ENCODE data around the gene A3GALT2.

The A3GALT2 gene

DNA sequence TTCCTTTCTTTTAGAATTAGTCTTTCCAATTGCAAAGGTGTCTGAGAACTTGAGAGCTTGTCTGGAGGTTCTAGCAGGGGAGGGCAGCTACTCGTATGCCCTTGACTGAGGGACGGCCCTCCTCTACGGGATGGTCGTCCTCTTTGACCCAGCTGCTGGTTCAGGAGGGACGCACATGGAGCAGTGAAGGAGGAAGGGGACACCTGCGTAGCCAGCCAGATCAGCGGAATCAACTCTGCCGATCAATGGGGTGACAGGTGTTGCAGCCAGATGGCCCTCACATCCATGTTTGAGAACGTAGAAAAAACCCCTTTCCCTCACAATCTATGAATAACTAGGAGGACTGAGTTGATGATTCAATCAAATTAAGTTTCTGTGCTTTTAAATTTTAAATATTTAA lies 15.7 kb upstream of the A3GALT2 start:
- Histone ChIP-seq H3K4me3 (no peak overlapping the region), H3K36me3 (peaks cover 88% of the 10 kb centered on the region), H4K20me1 (peaks cover 100% of the 10 kb centered on the region), H3K4me1 (peaks cover 99% of the 10 kb centered on the region), H3K27me3 (no peaks in the 10 kb centered on the region), H3K27ac (no peak overlapping the region), H3K9me3 (no peaks in the 10 kb centered on the region), H3K4me2 (no peak overlapping the region), H3K9ac (no peak overlapping the region)
- TF ChIP-seq Cebpa-rat (IDR thresholded peaks at IDR 0.05) = no peak

DNA sequence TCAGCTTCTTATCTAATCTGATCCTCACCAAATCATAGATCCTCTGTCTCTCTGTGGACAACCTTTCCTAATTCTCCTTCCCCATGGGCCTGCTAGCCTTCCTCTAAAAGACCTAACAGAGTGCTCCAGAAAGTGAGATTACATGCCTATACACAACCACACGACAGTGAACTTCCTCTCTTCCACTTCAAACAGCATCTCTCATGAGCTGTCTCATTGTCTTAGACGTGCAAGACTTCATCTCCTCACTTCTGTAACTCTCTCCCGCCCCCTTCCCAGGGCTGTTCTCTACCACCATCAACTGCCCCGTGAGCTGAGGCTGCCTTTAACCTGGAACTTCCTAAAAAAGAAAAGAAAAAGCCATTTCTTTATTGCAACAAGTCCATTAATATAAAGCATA lies 14.1 kb upstream of the A3GALT2 start:
- Histone ChIP-seq H3K4me1 (peaks cover 88% of the 10 kb centered on the region), H4K20me1 (peaks cover 100% of the 10 kb centered on the region), H3K4me2 (peak overlapping the region; percentile 32; the same call in 1 of the 2 replicates), H3K27me3 (no peaks in the 10 kb centered on the region), H3K9me3 (no peaks in the 10 kb centered on the region), H3K4me3 (no peak overlapping the region), H3K9ac (no peak overlapping the region), H3K27ac (no peak overlapping the region), H3K36me3 (peaks cover 88% of the 10 kb centered on the region)
- no peak for TF ChIP-seq Cebpa-rat (IDR thresholded peaks at IDR 0.05)

DNA sequence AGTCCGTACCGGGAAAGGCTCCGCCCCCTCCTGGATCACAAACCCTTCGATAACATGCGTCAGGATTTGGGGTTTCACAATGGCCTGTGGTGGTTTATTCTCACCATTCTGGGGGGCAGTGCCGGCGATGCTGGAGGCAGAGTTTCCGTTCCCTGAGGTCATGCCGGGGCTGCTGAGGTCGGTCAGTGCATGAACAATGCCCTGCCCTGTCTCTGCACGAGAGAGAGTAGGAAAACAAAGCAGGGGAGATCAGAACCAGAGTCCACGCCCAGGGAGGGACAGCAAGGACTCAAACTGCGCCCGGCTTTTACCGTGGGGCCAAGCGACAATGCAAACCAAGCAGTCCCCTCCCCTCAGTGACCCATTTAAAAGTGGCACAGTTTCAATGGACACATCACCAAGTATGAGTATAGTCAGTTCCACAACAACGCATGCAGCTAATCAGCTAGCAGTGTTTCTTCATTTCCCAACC lies 13.2 kb upstream of the A3GALT2 start:
- Histone ChIP-seq H3K4me2 (no peak overlapping the region), H3K27ac (no peak overlapping the region), H4K20me1 (peaks cover 100% of the 10 kb centered on the region), H3K4me1 (peaks cover 79% of the 10 kb centered on the region), H3K9ac (no peak overlapping the region), H3K9me3 (no peaks in the 10 kb centered on the region), H3K36me3 (peaks cover 90% of the 10 kb centered on the region), H3K4me3 (no peak overlapping the region), H3K27me3 (no peaks in the 10 kb centered on the region)
- no peak for TF ChIP-seq Cebpa-rat (IDR thresholded peaks at IDR 0.05)

DNA sequence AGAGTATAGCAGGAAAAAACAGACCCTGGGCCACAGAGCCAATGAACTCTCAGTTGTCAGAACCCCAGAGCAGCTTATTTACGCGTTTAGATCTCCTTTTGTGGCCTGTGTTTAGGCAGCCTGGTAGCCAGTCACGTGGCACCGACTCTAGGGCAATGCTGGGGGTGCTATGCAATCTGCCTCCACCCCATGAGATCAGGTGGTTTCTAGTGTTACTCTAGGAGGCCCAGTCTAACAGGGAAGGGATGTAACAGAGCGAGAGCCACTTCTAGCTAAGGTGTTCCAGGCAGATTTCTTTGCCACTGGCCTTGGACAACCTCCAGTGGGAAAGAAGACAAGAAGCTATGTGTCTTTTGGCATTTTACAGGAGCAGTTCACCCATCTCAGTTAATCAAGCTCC lies 12.0 kb upstream of the A3GALT2 start:
- H3K9me3 ChIP-seq = no peaks in the 10 kb centered on the region
- peaks cover 100% of the 10 kb centered on the region for H4K20me1 ChIP-seq
- H3K36me3 ChIP-seq = peaks cover 91% of the 10 kb centered on the region
- no peaks in the 10 kb centered on the region for H3K27me3 ChIP-seq
- peak overlapping the region; percentile 49 for H3K9ac ChIP-seq
- peak overlapping the region; percentile 46; the same call in 1 of the 2 replicates for H3K4me2 ChIP-seq
- H3K27ac ChIP-seq = no peak overlapping the region
- no peak overlapping the region for H3K4me3 ChIP-seq
- TF ChIP-seq Cebpa-rat (IDR thresholded peaks at IDR 0.05) = no peak
- peaks cover 67% of the 10 kb centered on the region for H3K4me1 ChIP-seq

DNA sequence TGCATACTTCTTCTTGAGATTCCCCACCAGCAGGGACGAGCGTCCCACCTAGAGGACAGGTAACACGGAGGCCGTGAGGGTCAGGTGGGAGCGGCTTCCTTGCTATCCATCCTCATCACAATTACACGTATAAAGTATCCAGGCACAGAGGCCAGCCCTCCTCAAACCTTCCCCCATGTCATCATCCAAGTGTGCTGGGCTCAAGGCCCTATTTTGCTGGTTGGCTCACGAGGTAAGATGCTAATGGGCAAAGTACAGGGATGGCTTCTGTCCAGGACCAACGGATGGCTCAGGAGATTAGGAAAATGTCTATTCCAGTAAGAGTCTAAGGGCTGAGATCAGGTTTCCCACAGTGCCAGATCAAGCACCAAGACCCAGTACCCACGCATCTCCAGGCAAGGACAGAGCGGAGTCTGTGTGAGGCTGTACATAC lies 11.5 kb upstream of the A3GALT2 start:
- Histone ChIP-seq H3K36me3 (peaks cover 91% of the 10 kb centered on the region), H3K4me1 (peaks cover 63% of the 10 kb centered on the region), H3K9me3 (no peaks in the 10 kb centered on the region), H3K4me2 (peak overlapping the region; percentile 46), H3K27ac (peak overlapping the region; percentile 48), H3K27me3 (no peaks in the 10 kb centered on the region), H3K4me3 (no peak overlapping the region), H4K20me1 (peaks cover 100% of the 10 kb centered on the region), H3K9ac (peak overlapping the region; percentile 49)
- TF ChIP-seq Cebpa-rat (IDR thresholded peaks at IDR 0.05) = no peak

DNA sequence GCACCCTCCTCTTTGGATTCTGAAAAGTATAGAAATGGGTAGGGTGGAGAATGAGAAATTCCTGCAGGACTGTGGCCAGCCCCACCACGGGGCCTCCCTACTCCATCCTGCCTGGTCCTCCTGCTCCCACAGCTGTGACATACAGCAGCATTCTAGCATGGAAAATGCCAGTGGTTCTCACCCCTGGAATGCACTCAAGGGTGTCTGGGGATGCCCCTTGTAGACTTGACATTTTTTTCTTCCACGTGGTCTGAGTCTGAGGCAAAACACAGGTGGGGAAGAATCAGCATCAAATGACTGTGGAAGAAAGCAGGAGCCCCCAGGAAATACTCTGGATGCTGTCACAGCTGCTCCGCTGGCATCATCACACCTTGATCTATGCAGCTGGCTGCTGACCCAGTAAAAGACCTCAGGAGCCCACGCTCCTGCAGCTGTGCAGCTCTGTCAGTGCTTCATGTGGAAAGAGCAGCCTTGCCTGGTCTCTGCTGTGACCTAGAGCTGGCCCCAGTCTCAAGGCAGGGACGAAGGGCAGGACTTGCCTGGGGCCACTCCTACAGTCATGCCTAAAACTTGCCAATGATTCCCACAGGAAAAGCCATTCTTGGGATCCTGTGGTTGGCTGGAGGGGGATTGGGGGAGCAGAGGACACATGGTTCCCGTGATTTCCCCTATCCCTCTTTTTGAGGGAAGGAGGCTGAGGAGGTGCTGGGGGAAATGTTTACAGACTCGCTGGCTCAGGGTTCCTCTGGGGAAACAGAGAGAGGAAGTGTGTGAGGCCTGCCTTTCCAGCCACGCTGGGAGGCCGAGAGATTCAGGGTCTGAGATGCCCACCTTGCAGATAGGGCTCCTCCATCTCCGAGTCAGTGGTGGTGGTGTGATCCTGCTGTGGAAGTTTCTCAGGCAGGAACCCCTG lies 10.8 kb upstream of the A3GALT2 start:
- TF ChIP-seq Cebpa-rat (IDR thresholded peaks at IDR 0.05) = no peak
- peaks cover 56% of the 10 kb centered on the region for H3K4me1 ChIP-seq
- H3K9ac ChIP-seq = peak overlapping the region; percentile 49
- H4K20me1 ChIP-seq = peaks cover 100% of the 10 kb centered on the region
- no peaks in the 10 kb centered on the region for H3K27me3 ChIP-seq
- H3K9me3 ChIP-seq = no peaks in the 10 kb centered on the region
- peaks cover 97% of the 10 kb centered on the region for H3K36me3 ChIP-seq
- H3K4me3 ChIP-seq = no peak overlapping the region
- peak overlapping the region; percentile 46 for H3K4me2 ChIP-seq
- H3K27ac ChIP-seq = peak overlapping the region; percentile 48

DNA sequence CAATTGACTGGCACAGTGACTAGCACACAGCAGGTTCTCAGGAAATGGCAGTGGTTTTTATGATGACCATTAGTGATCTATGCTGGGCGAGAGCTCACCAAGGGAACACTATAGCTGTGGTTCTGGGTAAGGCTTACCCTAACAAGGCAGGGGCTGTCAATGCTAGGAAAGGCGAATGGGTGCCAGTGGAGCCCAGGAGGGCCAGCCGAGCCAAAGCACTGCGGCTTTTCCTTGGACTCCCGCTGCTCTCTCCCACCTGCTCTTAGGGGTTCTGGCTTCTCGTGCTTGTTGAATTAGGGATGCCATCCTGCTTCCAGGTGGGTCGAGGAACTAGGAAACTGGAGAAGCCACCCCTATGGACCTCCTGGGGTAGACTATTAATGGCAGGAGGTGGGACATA lies 10.0 kb upstream of the A3GALT2 start:
- TF ChIP-seq Cebpa-rat (IDR thresholded peaks at IDR 0.05) = no peak
- peaks cover 98% of the 10 kb centered on the region for H3K36me3 ChIP-seq
- no peak overlapping the region for H3K4me2 ChIP-seq
- H3K9ac ChIP-seq = no peak overlapping the region
- no peak overlapping the region for H3K27ac ChIP-seq
- peaks cover 100% of the 10 kb centered on the region for H4K20me1 ChIP-seq
- H3K4me1 ChIP-seq = peaks cover 48% of the 10 kb centered on the region
- H3K9me3 ChIP-seq = no peaks in the 10 kb centered on the region
- no peaks in the 10 kb centered on the region for H3K27me3 ChIP-seq
- no peak overlapping the region for H3K4me3 ChIP-seq

DNA sequence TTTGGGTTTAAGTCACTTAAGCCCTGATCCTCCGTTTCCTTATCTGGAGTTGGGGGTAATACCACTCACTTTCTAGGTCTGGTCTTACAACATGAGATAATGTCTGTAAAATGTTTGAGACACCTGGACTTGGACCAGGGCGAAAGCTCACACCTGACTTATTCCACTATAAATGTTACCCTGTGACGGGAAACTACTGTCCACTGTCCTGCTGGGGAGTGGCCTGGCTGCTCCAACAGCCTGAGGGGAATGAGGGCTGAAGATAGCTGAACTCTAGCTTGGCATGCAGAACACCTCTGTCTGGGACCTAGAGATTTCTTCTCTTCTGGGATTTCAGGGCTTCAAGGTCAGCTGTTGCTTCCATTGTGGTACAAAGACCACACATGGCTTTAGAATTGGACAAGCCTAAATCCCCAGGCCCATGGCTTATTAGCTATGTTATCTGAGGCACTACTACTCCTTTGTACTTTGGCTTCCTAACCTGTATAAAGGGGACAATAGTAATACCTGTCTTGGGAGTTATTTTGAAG lies 9.5 kb upstream of the A3GALT2 start:
- Histone ChIP-seq H3K36me3 (peaks cover 100% of the 10 kb centered on the region), H3K4me2 (no peak overlapping the region), H3K4me1 (peaks cover 43% of the 10 kb centered on the region), H3K27ac (no peak overlapping the region), H3K27me3 (no peaks in the 10 kb centered on the region), H4K20me1 (peaks cover 100% of the 10 kb centered on the region), H3K4me3 (no peak overlapping the region), H3K9ac (no peak overlapping the region), H3K9me3 (no peaks in the 10 kb centered on the region)
- TF ChIP-seq Cebpa-rat (IDR thresholded peaks at IDR 0.05) = no peak

DNA sequence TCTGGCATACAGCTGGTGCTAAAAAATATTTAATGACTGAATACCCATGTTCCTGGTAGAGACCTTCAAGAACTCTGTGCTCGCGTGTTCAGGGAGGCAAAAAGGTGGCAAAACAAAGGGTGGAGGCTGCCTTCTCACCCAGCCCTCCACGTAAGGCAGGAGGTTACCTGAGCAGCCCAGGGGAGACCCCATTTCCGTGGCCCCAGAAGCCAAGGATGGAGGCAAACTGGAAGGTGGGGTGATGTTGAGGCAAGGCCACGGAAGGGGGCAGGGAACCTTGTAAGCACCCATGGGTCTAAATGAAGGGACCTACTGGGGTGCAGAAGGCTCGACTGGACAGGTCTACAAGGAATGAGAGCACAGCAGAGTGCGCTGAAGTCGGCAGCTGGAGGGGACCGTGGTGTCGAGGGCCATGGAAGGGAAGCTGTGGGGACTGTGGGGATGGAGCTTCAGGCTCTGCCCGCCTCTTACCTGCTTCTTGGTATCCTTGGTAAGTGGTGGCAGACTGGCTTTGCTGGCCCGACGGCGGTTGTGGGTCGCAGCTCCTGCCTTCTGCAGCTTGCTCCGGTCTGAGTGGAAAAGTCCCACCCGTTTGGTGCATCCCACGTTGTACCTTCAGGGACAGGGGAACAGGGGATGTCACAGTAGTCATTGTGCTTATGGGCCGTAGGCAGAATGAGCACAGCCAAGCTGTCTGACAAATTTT lies 8.9 kb upstream of the A3GALT2 start:
- Histone ChIP-seq H3K9ac (no peak overlapping the region), H4K20me1 (peaks cover 100% of the 10 kb centered on the region), H3K4me1 (peaks cover 37% of the 10 kb centered on the region), H3K27me3 (no peaks in the 10 kb centered on the region), H3K4me2 (no peak overlapping the region), H3K4me3 (no peak overlapping the region), H3K36me3 (peaks cover 100% of the 10 kb centered on the region), H3K27ac (no peak overlapping the region), H3K9me3 (no peaks in the 10 kb centered on the region)
- TF ChIP-seq Cebpa-rat (IDR thresholded peaks at IDR 0.05) = no peak

DNA sequence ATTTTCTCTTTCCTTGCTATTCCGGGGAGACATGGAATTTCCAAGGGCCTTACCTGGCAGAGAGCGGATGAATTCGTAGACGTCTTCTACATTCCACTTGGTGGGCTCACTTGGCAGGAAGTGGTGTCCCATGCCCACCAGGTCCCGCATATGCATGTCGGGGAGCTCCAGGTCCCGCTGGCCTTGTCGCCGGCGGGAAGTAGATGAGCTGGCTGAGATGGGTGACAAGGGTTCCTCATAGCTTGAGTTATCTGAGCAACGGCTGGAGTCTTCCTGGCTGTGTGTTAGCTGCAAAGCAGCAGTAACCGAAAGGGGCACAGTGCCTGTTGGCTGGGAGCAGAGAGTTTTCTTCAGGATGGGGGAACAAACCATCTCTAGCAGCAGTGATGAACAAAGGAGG lies 7.9 kb upstream of the A3GALT2 start:
- peaks cover 27% of the 10 kb centered on the region for H3K4me1 ChIP-seq
- peaks cover 100% of the 10 kb centered on the region for H4K20me1 ChIP-seq
- H3K4me3 ChIP-seq = no peak overlapping the region
- no peak overlapping the region for H3K4me2 ChIP-seq
- H3K27ac ChIP-seq = no peak overlapping the region
- peaks cover 100% of the 10 kb centered on the region for H3K36me3 ChIP-seq
- TF ChIP-seq Cebpa-rat (IDR thresholded peaks at IDR 0.05) = no peak
- no peaks in the 10 kb centered on the region for H3K27me3 ChIP-seq
- no peaks in the 10 kb centered on the region for H3K9me3 ChIP-seq
- no peak overlapping the region for H3K9ac ChIP-seq

Measured in BLaER1 (cell line).